HG03103 (cell line): ENCODE results near the gene CNDP1.
"Not testable (repeated sequence)": the region's sequence is repeated elsewhere in the genome, so short reads cannot be mapped to it uniquely, and the experiment has no call there.

ENCODE experiments used
- ATAC-seq: cut with Tn5 transposase; IDR thresholded peaks from one replicate; pipeline ENCODE4 v1.9.1; 2021; ENCODE audit warnings: low read depth; ENCODE audit not compliant: unreplicated experiment

CNDP1 gene

DNA sequence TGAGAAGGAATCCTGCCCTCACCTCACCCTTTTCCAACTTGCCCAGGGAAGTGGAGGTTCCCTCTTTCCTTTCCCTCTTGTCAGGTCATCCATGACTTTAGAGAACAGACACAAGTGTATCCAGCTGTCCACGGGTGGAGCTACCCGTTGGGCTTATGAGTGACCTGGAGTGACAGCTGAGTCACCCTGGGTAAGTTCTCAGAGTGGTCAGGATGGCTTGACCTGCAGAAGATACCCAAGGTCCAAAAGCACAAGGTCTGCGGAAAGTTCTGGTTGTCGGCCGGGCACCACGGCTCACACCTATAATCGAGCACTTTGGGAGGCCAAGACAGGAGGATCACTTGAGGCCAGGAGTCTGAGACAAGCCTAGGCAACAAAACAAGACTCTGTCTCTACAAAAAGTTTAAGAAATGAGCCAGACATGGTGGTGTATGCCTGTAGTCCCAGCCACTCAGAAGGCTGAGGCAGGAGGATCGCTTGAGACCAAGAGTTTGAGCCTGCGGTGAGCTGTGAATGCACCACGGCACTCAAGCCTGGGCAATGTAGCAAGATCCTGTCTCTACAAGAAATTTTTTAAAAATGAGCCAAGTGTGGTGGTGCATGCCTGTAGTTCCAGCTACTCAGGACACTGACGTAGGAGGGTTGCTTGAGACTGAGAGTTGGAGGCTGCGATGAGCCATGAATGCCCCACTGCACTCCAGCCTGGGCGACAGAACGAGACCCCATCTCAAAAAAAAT is 14.0 kb upstream of the CNDP1 start:
- ATAC-seq: no peak

DNA sequence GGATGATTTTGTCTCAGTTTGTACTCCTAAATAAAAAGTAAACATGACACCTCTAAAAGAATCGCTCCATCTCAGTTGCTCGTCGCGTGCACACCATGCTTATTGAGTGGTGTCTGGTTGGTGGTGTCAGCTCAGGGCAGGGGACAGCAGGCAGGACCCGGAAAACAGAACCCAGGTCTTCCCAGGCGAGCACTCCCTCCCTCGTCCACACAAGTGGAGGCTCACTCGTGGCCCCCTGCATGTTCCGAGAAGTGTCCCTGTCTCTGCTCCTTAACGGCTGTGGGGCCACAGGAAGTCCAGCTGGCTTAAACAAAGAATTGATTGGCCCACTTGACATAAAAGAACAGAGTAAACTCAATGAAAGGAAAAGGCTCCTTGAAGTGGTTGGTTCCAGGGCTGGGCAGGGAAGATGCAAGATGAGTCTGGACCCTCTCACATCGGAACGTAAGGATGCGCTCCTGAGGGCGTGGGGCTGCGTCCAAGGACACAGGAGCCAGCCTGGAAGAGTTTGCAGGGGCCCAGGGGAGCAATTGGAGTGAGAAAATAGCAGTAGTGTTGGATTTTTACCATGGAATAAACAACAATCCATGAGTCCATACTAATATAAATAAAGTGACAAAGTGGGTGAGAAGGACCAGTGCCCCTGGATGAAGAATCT is 13.1 kb upstream of the CNDP1 start:
- no peak for ATAC-seq

DNA sequence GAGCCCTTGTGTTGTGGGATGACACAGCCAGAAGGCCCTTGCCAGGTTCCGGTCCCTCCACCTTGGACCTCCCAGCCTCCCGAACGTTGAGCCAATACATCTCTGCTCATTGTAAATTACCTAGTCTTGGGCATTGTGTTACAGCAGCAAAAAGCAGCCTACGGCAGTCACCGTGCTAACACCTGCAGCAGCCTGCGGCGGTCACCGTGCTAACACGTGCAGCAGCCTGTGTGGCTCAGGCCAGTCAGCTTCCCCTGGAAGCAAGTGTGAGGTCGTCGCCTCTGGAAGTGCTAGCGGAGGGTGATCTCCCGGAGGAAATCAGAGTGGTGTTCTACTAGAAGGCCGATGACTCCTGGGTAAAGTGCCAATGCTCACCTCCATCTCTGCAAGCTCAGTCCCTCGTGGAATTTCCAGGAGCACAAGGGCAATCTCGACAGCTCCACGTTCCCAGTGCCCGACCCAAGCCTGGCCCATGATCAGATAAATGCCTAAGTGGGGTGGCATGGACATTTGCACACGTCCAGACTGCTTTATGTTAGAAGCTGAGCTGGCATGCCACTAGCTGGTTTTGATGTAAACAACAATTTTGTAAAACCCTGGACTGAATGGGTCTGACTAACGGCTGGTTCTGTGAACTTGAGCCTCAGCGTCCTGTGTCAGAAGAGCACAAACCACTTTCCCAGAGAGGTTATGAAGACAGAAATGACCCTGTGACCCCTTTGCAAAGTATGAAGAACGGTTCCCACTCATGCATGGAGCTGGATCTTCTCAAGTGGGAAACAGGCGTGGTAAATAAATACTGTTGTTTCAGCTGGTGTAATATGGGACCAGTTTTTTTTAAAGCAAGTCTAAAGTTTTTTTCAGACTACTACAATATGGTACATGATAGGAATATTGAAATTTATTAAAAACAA is 11.4 kb upstream of the CNDP1 start:
- no peak for ATAC-seq

DNA sequence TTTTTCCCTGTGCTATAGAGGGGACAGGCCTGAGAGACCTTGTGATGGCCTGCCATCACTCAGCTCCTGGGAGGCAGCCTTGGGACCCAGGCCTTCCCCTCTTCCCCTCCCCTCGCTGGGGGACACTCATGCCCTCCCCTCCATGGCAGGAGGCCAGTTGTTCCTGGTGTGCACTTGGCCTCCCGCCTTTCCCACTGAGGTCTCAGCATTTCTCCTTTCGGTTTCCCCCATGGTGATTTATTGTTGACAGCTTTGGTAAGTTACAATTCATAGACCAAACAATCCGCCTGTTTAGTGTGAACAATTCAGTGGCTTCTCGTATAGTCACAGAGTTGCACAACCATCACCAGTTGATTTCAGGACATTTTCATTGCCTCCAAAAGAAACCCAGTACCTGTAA is 10.2 kb upstream of the CNDP1 start:
- no peak for ATAC-seq

DNA sequence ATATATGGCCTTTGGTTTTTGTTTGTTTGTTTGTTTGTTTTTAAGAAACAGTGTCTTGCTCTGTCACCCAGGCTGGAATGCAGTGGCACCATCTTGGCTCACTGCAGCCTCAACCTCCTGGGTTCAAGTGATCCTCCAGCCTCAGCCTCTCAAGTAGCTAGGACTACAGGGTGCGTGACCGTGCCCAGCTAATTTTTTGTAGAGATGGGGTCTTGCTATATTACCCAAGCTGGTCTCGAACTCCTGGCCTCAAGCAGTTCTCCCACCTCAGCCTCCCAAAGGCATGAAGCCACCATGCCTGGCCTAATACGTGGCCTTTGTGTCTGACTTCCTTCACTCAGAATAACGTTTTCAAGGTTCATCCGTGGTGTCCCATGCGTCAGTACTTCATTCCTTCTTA is 9.4 kb upstream of the CNDP1 start:
- ATAC-seq: not testable (repeated sequence)

DNA sequence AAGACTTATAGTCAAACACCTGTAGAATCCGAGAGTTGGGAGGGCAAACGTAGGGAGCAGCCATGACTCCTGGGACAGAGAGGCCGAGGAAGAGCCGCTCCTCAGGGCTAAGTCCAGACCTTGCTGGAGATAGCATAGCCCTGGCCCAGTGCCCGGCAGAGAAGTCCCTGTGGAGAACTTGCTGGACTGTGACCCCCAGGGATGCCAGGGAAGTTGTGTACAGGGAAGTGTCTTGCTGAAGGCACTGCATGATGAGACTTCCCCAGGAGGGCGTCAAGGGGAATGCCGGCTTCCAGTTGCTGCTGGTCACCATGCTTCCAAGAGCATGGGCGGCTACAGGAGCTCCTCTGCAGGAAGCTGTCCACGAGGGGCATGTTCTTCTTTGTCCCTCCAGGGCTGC is 8.6 kb upstream of the CNDP1 start:
- no peak for ATAC-seq

DNA sequence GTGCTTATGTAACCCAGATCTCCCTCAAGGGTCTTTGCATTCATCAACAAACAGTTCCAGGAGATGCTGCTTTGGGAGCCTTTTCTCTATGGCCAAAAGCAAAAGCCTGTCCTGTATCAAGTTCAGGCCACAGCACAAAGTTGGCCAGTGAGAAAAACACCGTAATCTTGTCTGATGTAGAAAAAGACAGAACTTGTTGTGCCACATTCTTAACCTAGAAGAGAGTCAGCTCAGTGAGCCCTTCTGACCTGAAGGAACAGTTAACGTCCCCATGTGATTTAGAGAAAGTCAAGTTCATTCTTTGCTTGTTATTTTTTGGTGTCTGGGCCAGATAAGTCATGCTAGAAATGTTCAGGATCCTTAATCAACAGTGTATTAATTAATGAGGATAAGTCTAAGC is 7.8 kb upstream of the CNDP1 start:
- no peak for ATAC-seq

DNA sequence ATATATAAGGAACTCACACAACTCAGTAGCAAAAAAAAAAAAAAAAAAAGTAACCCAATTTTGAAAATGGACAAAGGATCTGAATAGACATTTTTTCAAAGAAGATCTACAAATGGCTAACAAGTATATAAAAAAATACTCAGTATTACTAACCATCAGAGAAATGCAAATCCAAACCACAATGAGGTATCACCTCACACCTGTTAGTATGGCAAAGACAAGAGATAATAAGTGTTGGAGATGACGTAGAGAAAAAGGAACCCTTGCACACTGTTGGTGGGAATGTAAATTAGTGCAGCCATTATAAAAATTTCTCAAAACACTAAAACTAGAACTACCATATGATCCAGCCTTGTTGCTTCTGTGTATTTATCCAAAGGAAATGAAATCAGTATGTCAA is 5.8 kb upstream of the CNDP1 start:
- no peak for ATAC-seq

DNA sequence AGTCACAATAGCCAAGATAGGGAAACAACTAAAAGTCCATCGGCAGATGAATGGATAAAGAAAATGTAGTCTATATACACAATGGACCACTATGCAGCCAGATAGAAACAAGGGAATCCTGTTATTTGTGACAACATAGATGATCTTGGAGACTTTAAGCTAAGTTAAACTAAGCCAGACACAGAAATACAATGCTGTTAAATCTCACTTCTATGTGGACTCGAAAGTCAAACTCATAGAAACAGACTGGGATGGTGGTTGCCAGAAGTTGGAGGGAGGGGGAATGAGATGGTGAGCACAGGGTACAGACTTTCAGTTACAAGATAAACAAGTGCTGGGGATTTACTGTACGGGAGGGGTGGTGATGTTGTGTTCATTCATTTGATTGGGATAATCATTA is 5.4 kb upstream of the CNDP1 start:
- ATAC-seq: no peak

DNA sequence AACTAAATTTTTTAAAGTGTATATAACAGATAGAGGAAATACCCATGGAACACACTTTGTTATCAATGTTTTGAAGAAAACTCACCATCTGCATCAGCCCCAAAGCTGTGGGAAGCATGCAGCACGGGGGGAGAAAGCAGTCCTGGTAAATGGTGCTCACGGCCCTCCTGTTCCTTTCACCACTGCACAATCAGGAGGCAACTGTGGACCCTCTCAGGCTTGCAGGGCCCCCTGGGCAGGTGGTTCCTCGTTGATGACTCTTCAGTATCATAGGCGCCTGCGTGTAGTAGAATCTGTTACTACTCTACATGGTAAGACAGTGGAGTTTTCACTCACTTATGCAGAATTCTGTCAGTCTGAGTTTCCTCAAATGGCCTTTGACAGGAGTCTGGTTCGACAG is 4.9 kb upstream of the CNDP1 start:
- ATAC-seq: no peak

DNA sequence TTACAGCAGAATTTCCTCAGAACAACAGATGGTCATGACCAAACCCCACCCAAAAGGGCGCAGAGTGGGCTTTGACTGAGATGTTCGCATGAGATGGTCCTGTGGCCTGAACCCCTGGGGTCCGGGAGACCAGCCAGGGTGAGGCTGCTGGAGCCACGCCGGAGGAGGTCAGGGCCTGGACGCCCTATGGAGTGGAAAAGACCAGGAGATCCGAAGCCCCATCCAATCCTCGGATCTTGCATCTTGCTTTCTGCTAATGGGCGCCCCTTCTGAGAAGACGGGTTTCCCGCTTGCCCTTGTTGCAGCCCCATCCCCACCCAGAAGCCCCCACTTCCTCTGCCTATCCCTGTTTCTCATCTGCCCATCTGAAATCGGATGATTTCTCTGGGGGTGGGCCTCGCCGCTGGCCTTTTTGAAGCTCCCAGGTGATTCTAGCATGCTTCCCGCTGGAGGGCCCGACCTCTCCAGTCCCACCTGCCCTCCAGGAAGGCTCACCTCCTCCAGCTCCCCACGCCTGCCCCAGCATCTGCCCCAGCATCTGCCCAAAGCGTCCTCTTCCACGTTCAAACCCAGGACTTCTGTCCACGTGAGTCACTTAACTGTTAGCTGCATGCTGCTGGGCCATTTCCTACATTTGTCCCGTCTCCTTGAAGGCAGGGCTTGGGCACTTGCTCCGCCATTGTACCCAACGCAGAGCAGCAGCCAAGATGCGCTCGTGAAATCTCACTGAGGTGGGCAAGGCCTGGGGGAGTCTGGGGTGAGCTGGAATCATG is 4.3 kb upstream of the CNDP1 start:
- ATAC-seq: no peak

DNA sequence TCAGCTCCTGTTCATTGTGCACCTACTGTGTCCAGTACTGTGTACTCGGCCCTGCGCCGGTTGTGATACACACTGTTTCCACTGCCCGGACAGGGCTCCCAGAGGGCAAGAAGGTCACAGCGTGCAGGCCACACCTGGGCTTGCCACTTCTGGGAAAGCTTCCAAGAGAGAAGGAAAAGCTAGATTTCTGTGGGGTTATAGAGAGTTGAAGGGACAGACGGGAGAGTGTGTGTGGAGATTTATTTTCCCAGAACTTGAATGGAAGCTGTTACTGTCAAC is 3.8 kb upstream of the CNDP1 start:
- no peak for ATAC-seq

DNA sequence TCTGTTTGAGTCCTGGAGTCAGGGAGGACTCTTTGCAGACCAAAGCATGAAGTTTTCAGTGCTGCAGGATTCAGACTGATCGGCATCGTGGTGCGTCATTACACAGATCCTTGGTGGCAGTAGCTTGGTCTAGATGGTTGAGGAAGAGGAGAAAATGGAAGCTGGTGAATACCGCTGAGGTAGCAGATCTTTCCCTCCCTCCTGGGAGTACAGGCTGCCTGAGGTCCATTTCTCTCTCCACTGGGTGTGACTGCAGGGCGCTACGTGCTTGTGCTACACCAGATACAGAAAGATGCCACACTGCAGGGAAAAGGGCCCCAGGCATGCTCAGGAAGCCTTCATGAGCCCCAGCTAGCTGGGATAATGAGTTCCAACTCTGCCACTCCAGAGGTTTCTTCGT is 3.3 kb upstream of the CNDP1 start:
- ATAC-seq: no peak

DNA sequence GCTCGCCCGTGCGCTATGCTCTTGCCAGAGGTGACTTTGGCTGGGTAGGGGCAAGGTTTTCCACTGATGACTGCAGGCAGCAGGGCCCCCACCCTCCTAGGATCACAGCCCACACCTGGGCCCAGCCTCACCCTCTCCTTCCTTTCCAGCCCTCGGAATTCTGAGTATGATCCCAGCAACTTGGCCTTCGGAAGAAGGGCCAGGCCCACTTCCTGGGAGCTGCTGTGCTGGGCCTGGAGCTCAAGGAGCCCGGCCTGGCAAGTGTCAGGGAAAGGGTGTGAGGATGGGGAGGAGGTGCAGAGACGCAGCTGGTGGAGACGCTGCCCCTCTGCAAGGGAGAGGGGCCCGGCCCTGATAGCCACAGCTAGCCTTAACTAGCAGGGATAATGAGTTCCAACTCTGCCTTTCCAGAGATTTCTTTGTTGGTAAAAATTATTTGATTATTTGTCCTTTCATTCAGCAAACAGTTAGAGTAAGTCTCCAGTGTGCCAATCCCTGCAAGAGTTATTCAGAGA is 1.7 kb upstream of the CNDP1 start:
- no peak for ATAC-seq

DNA sequence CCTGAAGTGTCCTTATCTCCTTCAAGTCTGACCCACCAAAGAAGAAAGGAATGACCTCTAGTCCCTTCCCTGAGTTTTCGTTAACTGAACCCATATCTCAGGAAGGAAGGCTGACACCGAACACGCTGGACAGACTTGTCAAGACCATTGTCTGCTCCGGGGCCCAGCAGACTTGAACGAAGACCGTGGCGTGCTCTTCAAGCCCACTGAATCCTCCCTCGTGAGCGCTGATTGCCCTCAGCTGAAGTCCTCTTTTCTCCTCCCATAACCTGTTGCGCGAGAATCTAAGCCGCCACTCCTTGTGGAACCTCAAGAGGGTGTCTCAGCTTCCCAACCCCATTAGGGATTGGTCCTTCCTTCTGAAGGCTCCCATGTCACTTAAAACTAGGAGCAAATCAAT is 634 bp upstream of the CNDP1 start:
- no peak for ATAC-seq

DNA sequence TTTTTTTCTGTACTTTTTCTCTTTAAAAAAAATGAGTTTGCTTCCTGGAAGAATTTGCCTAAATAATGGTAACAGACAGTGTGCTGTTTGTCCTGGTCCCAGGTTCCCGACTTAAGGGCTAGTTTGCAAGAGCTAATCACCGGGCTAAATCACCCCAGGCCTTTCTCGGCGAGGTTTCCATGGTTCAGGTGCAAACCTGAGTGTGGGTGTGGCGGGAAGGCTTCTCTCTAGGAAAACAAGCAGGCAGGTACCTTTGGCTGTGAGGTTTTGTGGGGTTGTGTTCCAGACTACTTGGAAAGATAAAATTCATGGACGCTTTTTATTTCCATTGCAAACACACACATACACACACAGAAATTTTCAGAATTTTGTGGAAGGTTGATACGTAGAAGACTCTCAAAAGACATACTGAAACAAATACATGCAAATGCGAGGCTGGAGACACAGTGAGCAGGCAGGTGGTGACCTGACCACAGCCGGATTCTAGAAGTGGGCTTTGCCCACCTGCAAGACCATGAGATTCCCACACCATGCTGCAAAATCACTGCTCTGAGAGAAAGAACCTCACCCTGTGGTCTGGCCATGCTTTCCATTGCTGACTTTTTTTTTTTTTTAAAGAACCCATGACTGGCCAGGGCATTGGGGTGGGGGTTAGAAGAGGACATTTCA is 815 bp downstream of the CNDP1 start:
- no peak for ATAC-seq

DNA sequence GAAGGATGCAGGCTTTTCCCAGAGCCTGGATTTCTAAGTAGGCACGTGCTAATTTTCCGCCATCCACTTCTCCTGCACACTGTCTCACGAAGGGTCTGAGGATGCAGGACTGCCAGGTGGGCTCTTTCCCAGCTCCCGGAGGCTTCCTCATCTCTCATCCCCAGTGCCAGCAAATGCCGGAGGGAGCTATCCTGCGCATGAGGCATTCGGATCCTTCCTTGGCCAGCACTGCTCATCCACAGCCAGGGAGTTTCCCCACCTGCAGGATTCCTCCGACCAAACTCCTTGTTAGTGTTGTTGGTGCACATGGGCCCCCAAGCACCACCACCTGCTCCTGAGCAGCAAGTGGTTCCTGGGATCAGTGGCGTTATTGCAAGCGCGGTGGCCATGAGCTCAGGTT is 5.0 kb downstream of the CNDP1 start:
- no peak for ATAC-seq

DNA sequence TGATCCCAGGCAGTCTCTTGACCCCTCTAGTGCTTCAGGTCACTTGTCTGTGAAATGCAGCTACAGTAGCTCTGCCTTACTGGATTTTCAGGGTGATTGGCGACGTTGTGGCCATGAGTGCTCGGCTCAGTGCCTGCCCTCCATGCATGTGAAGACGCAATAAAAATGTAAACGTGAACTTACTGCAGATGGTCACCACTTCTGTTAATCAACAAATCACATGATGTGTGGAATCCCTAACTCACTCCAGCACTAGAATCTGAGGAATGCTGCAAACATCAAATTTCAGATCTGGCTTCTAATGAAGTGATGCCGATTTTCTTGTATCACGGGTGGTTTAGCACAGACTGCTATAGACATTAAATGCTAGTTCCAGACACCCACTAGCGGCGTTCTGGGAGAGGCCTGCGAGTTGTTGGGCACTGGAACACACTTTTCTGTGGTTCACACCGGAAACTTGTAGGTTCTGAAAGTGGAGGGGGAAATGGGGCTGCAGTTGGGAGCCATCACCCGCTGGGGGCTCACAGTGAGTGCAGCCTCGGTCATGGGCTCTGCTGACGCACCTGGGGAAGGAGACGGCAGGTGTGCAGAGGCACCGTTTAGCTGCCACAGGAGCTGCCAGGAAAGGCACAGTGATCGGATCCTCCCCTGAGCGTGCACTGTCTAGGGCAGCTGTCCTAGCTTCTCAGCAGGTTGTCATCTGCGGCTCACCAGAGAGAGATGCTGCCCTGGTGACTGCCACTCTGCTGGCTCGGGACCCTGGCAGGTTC is 6.5 kb downstream of the CNDP1 start:
- no peak for ATAC-seq

DNA sequence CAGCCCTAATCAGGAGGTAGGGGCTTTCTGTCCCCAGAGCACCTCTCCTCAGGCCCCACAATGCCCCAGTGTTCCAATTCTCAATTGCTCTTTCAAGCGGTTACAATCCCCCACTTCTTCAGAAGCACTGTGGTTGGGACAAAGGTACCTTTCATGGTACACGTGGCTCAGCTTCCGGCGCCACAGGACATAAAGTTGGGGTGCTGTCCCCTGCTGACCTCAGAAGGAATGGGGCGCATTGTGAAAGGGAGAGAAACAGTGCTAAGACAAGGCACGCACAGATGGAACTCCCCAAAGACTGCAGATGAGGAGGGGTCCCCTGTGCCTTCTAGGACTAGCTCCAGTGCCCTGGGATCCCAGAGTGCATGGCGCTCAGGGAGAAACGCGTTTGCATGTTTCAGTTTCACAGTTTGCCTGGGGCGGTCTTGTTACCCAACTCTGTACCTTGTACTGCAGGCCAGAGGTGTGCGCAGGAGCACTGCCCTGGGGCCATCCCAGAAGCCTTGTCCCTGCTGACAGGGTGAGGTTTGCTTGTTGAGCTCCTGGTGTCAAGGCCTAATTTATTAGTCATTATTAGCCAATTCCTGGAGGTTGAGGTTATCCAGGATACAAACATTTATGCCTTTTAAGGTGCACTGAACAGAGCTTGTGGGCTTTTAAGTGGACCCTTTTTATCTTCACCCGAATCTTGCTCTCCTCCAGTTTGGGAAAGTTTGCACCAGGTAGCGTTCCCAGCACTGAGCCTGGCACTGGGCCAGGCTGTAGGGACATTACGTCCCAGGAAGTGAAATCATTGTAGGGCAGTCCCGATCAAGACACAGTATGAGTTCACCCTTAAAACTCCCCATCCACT is 7.6 kb downstream of the CNDP1 start:
- ATAC-seq: no peak
